CD4-positive, alpha-beta memory T cell (primary cell): ENCODE results near the gene PRKAG3. TPM values are rescaled to one million over a fixed set of nuclear protein-coding genes. Genes with fewer than 3 reads are reported as not detected.

Experiments used
- CTCF ChIA-PET: fragments of 350-600 bp; sonication (Branson Sonifier 250); formaldehyde crosslinking; loops from one replicate; lab custom pipeline; 2021; ENCODE audit warnings: inconsistent platforms; ENCODE audit not compliant: partially characterized antibody; lab: Charles Lee
- POLR2A ChIA-PET: fragments of 350-600 bp; sonication (Branson Sonifier 250); formaldehyde crosslinking; loops from one replicate; lab custom pipeline; 2021; ENCODE audit not compliant: partially characterized antibody; lab: Charles Lee
- DNase-seq, 5 donors: peaks; one replicate each; pipeline versions ENCODE4 v3.0.0 to v3.0.0-alpha.2; 2020 to 2022; ENCODE audit warnings: mixed read lengths in 1 of 5
- H3K27ac ChIP-seq: one replicate; pipeline ENCODE4 v1.7.0; 2013; ENCODE audit warnings: low read depth, low read length
- H3K27me3 ChIP-seq: 2 replicates; pipeline ENCODE4 v1.7.0; 2013; ENCODE audit warnings: mild to moderate bottlenecking, low read length, moderate library complexity; ENCODE audit not compliant: insufficient read depth
- H3K36me3 ChIP-seq: 2 replicates; pipeline ENCODE4 v1.7.0; 2013; ENCODE audit warnings: mild to moderate bottlenecking, low read length, moderate library complexity; ENCODE audit not compliant: insufficient read depth
- H3K4me1 ChIP-seq: 2 replicates; pipeline ENCODE4 v1.7.0; 2013; ENCODE audit warnings: mild to moderate bottlenecking, low read length, moderate library complexity; ENCODE audit not compliant: insufficient read depth
- H3K4me3 ChIP-seq, 2 donors: one replicate each; pipeline ENCODE4 v1.7.0; 2013; ENCODE audit warnings: low read length in 2 of 2, mild to moderate bottlenecking in 1 of 2
- H3K9me3 ChIP-seq, 2 donors: one replicate each; pipeline ENCODE4 v1.7.0; 2013; ENCODE audit warnings: low read length in 2 of 2, control low read depth in 1 of 2; ENCODE audit not compliant: control insufficient read depth in 1 of 2
- H3K27ac Mint-ChIP-seq, 7 donors: one replicate each; pipeline ENCODE4 v1.8.0; 2020 to 2021; ENCODE audit warnings: mixed read lengths in 7 of 7, mild to moderate bottlenecking in 6 of 7, inconsistent platforms in 3 of 7, moderate library complexity in 3 of 7
- H3K27me3 Mint-ChIP-seq, 2 donors: one replicate each; pipeline ENCODE4 v1.8.0; 2020 to 2021; ENCODE audit warnings: mixed read lengths in 2 of 2
- H3K36me3 Mint-ChIP-seq, 2 donors: one replicate each; pipeline ENCODE4 v1.8.0; 2020 to 2021; ENCODE audit warnings: mixed read lengths in 2 of 2, inconsistent platforms in 1 of 2, mild to moderate bottlenecking in 1 of 2
- H3K4me1 Mint-ChIP-seq, 4 donors: one replicate each; pipeline ENCODE4 v1.8.0; 2020 to 2021; ENCODE audit warnings: mixed read lengths in 4 of 4, mild to moderate bottlenecking in 1 of 4
- H3K4me3 Mint-ChIP-seq, 8 donors: one replicate each; pipeline ENCODE4 v1.8.0; 2020 to 2021; ENCODE audit warnings: mixed read lengths in 8 of 8, mild to moderate bottlenecking in 7 of 8, moderate library complexity in 6 of 8, inconsistent platforms in 3 of 8
- H3K9me3 Mint-ChIP-seq, 8 donors: one replicate each; pipeline ENCODE4 v1.8.0; 2020 to 2021; ENCODE audit warnings: mixed read lengths in 8 of 8, mild to moderate bottlenecking in 5 of 8, inconsistent platforms in 3 of 8, moderate library complexity in 1 of 8
- intact Hi-C: fragments of 100-400 bp; cut with micrococcal nuclease; formaldehyde crosslinking; loops from one replicate; pipeline ENCODE4 v1.15.1; 2023
- polyA plus RNA-seq, 2 donors: library from polyadenylated mRNA; unstranded; fragments of 300-500 nt; fragmentation: Illumina TruSeq; gene quantifications; one replicate each; pipeline ENCODE4 v1.2.3, GENCODE V29; 2021
- total RNA-seq, 2 experiments: library from RNA; stranded (reverse); gene quantifications; one replicate each; pipeline ENCODE4 v1.2.3, GENCODE V29; 2021

PRKAG3 gene
- total and polyA plus RNA-seq, 4 experiments from 2014 or later = not detected

DNA sequence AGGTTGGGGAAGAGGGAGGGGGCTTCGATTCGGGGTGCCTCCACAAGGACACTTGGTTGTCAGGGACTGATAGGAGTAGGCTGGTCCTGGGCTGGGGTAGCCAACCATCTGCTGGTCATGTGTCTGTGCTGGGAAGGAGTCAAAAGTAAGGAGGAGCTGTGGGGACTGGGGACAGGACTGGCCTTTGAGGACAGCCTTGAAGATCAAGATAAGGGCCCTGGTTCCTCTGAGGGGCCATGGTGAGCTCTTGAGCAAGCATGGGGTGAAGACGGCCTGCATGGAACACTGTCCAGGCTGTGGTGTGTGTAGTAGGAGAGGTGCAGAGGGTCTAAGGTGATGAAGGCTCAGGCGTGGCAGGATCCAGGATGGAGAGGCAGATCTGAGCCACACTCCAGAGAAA is 47.9 kb downstream of the PRKAG3 start:
- CTCF ChIA-PET = interaction anchor here (0.6 kb wide), 1 partner anchor 35 kb away, joined by 3 read pairs; no protein-coding TSS in a partner anchor
- peaks cover 37 to 48% of the 10 kb centered on the region in 2 donors for H3K27me3 Mint-ChIP-seq

DNA sequence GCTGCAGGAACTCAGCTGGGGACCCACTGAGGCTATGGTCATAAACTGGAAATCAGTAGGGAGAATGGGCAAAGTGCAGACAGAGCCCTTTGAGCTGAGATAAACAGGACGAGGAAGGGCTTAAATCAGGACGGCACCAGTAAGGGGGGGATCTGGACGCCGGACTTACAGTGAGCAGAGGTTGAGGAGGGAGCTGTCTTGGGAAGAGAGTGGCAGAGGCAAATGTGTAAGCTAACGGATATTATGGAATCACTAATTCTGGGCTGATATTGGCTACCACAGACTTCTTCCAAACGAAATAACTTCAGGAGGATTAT is 49.1 kb downstream of the PRKAG3 start:
- peak overlapping the region in 2 of 8 donors; percentile 29 to 54 for H3K4me3 Mint-ChIP-seq
- CTCF ChIA-PET = no interaction called here
- POLR2A ChIA-PET = interaction anchor here (0.6 kb wide), 1 partner anchor 143 kb away, joined by 5 read pairs; no protein-coding TSS in a partner anchor

More for the DNA sequence above, 47.9 kb downstream of the PRKAG3 start:
- Mint-ChIP-seq H3K9me3 (peaks cover 0 to 11% (median under 1%) of the 10 kb centered on the region in 8 donors), H3K4me3 (no peak overlapping the region), H3K27ac (no peak overlapping the region), H3K4me1 (peaks cover 2 to 8% (median 6%) of the 10 kb centered on the region in 4 donors), H3K36me3 (peaks cover 0 to 20% of the 10 kb centered on the region in 2 donors)
- intact Hi-C loops = no loop called here
- H3K4me1 ChIP-seq = peaks cover 5% of the 10 kb centered on the region
- H3K36me3 ChIP-seq = no peaks in the 10 kb centered on the region
- no peak overlapping the region for H3K27ac ChIP-seq
- DNase-seq = no peak
- POLR2A ChIA-PET = no interaction called here
- no peaks in the 10 kb centered on the region for H3K9me3 ChIP-seq
- peaks cover 21% of the 10 kb centered on the region for H3K27me3 ChIP-seq
- H3K4me3 ChIP-seq = no peak overlapping the region

DNA sequence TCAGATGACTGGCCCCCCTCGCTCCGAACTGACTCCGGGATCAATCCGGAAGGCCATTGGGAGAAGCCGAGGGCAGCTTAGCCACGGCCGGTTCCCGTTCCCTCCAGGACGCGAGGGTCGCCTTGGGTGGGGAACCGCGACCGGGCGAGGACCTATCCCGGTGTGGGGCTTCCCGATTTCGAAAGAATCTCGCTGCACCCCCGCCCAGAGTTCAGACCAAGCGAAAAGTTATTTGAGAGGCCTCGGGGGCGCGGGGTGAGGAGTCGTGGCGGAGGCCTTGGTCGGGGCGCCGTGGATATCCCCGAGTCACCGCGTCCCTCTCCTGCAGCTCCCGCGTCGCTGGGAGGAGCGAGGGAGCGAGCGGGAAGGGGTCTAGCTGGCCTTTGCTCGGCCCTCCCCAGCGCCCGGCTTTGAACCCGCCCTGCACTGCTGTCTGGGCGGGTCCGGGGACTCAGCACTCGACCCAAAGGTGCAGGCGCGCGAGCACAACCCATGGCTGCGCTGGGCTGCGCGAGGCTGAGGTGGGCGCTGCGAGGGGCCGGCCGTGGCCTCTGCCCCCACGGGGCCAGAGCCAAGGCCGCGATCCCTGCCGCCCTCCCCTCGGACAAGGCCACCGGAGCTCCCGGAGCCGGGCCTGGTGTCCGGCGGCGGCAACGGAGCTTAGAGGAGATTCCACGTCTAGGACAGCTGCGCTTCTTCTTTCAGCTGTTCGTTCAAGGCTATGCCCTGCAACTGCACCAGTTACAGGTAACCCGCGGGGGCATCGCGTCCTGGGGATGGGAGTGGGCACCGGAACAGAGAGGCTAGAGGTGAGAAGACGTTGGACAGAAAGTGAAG is 49.7 kb downstream of the PRKAG3 start, which contains the start of gene CYP27A1:
Gene CYP27A1, plus strand, starts transcription at position 457 of the 837 bp plus-strand sequence. Its CDS starts 36 bp downstream, at position 493.
- H3K9me3 Mint-ChIP-seq = peaks cover 0 to 20% (median 11%) of the 10 kb centered on the region in 8 donors
- DNase-seq = no peak
- ChIA-PET CTCF (no interaction called here), POLR2A (interaction anchor here (0.6 kb wide), 1 partner anchor 143 kb away, joined by 5 read pairs; no protein-coding TSS in a partner anchor)
- Histone ChIP-seq H3K4me3 (no peak within 1 kb of the TSS), H3K36me3 (no peaks in the 10 kb centered on the region), H3K9me3 (no peaks in the 10 kb centered on the region), H3K4me1 (peaks cover 5% of the 10 kb centered on the region), H3K27ac (no peak within 1 kb of the TSS), H3K27me3 (peaks cover 21% of the 10 kb centered on the region)
- peaks cover 3 to 29% of the 10 kb centered on the region in 2 donors for H3K36me3 Mint-ChIP-seq
- peak within 1 kb of the TSS in 4 of 8 donors; percentile 41 to 54 (median 48) for H3K4me3 Mint-ChIP-seq
- H3K4me1 Mint-ChIP-seq = peaks cover 2 to 8% (median 6%) of the 10 kb centered on the region in 4 donors
- no peak within 1 kb of the TSS for H3K27ac Mint-ChIP-seq
- peaks cover 36 to 37% of the 10 kb centered on the region in 2 donors for H3K27me3 Mint-ChIP-seq
- intact Hi-C loops = no loop called here

More for the DNA sequence above, 49.1 kb downstream of the PRKAG3 start:
- H3K9me3 Mint-ChIP-seq = peaks cover 0 to 14% (median 6%) of the 10 kb centered on the region in 8 donors
- H3K4me1 Mint-ChIP-seq = peaks cover 2 to 8% (median 6%) of the 10 kb centered on the region in 4 donors
- peaks cover 37 to 40% of the 10 kb centered on the region in 2 donors for H3K27me3 Mint-ChIP-seq
- no peak overlapping the region for H3K27ac Mint-ChIP-seq
- Histone ChIP-seq H3K27ac (no peak overlapping the region), H3K27me3 (peaks cover 21% of the 10 kb centered on the region), H3K4me3 (no peak overlapping the region), H3K36me3 (no peaks in the 10 kb centered on the region), H3K4me1 (peaks cover 5% of the 10 kb centered on the region), H3K9me3 (no peaks in the 10 kb centered on the region)
- no peak for DNase-seq
- intact Hi-C loops = no loop called here
- peaks cover 0 to 24% of the 10 kb centered on the region in 2 donors for H3K36me3 Mint-ChIP-seq

DNA sequence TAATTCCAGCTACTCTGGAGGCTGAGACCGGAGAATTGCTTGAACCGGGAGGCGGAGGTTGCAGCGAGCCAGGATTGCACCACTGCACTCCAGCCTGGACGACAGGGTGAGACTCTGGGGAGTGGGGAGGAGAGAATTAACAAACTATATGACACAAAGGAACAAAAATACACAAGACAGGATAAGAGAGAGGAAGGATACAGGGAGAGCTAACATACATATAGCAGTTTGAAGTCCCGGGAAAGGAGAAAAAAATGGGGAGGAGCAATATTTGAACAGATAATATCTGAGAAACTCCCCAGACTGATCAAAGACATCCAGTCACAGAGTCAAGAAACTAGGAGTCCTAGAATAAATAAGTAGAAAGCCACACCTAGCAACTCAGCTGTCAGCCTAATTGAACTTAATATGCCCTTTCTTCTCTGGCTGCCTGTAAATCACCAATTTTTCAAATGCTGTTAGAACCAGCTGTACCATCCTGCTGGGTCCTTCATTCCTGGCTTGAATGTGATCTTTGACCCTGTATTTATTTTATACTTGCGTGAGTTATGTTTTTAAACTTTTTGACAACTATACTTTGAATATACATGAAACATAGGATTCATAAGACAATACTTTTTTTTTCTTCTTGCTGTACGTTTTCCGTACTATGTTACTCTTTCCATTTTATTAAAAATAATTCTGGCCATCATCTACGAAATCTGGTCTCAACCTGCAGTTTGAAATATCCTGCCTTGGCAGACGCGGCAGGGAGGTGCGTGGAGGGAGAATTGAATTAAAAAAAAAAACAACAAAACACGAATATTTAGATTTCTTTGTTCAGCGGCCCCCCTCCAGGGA is 50.5 kb downstream of the PRKAG3 start:
- no peak overlapping the region for H3K27ac ChIP-seq
- peaks cover 2 to 8% (median 6%) of the 10 kb centered on the region in 4 donors for H3K4me1 Mint-ChIP-seq
- peaks cover 3 to 34% of the 10 kb centered on the region in 2 donors for H3K36me3 Mint-ChIP-seq
- no peak overlapping the region for H3K4me3 ChIP-seq
- ChIA-PET CTCF (no interaction called here), POLR2A (no interaction called here)
- H3K27me3 ChIP-seq = peaks cover 21% of the 10 kb centered on the region
- DNase-seq = no peak
- peak overlapping the region in 4 of 8 donors; percentile 24 to 53 (median 42) for H3K4me3 Mint-ChIP-seq
- no peak overlapping the region for H3K27ac Mint-ChIP-seq
- peaks cover 5% of the 10 kb centered on the region for H3K4me1 ChIP-seq
- no peaks in the 10 kb centered on the region for H3K36me3 ChIP-seq
- no peaks in the 10 kb centered on the region for H3K9me3 ChIP-seq
- intact Hi-C loops = no loop called here
- H3K9me3 Mint-ChIP-seq = peaks cover 0 to 29% (median 16%) of the 10 kb centered on the region in 8 donors
- H3K27me3 Mint-ChIP-seq = peaks cover 36 to 37% of the 10 kb centered on the region in 2 donors

DNA sequence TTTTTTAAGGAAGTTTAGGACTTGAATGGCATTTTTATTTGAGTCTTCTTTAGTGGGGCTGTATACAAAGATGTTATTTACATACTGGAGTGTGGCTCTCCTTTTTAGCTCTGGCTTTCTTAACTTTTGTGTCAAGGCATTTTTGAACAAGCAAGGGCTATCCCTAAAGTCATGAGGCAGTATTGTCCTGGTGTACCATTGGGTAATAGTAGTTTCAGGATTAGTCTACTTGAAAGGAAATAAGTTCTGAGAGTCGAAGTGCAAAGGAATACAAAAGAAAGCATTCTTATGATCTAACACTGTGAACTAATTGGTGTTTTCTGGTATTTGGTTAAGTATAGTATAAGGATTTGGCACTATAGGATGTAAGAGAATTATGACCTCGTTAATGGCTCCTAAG is 51.6 kb downstream of the PRKAG3 start:
- CTCF ChIA-PET = no interaction called here
- Mint-ChIP-seq H3K4me1 (peaks cover 2 to 8% (median 6%) of the 10 kb centered on the region in 4 donors), H3K27ac (no peak overlapping the region), H3K9me3 (peaks cover 0 to 38% (median 21%) of the 10 kb centered on the region in 8 donors), H3K27me3 (peaks cover 36 to 37% of the 10 kb centered on the region in 2 donors), H3K36me3 (peaks cover 3 to 40% of the 10 kb centered on the region in 2 donors), H3K4me3 (no peak overlapping the region)
- H3K27ac ChIP-seq = no peak overlapping the region
- no peaks in the 10 kb centered on the region for H3K36me3 ChIP-seq
- peaks cover 5% of the 10 kb centered on the region for H3K4me1 ChIP-seq
- no peaks in the 10 kb centered on the region for H3K9me3 ChIP-seq
- no peak for DNase-seq
- intact Hi-C loops = no loop called here
- H3K27me3 ChIP-seq = peaks cover 21% of the 10 kb centered on the region
- POLR2A ChIA-PET = no interaction called here
- H3K4me3 ChIP-seq = no peak overlapping the region

DNA sequence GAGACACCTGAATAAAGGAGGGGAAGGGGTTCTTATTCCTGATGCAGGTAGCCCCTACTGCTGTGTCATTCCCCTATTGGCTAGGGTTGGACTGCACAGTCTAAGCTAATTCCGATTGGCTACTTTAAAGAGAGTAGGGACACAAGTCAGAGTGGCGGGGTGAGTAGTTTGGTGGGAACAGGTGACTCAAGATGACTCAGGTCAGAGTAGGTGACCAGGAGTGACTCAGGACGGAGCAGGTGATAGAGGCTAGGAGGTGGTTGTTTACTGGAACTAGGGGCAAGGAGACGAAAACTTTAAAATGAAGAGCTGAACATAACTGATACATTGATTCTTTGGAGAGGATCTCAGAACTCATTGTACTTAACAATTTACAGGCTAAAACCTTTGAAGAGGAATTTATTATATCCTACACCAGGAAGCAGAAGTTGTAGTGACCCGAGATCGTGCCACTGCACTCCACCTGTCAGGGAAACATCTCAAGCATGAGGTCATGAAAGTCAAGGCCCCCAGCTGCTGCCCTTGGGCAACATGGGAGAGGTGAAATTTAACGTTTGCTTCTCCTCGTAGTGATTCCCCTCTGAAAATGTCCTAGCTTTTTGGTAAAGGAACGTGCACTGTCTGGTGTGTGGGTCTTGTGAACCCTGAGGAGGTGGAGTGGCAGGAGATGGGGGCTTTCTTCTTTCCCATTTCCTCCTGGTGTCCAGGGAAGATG is 54.2 kb downstream of the PRKAG3 start:
- Histone ChIP-seq H3K36me3 (no peaks in the 10 kb centered on the region), H3K9me3 (no peaks in the 10 kb centered on the region), H3K27me3 (peaks cover 17% of the 10 kb centered on the region), H3K27ac (no peak overlapping the region), H3K4me1 (peaks cover 5% of the 10 kb centered on the region), H3K4me3 (no peak overlapping the region)
- POLR2A ChIA-PET = no interaction called here
- no peak overlapping the region for H3K4me3 Mint-ChIP-seq
- intact Hi-C loops = no loop called here
- peaks cover 2 to 8% (median 6%) of the 10 kb centered on the region in 4 donors for H3K4me1 Mint-ChIP-seq
- DNase-seq = no peak
- CTCF ChIA-PET = no interaction called here
- H3K9me3 Mint-ChIP-seq = peaks cover 0 to 38% (median 21%) of the 10 kb centered on the region in 8 donors
- peaks cover 4 to 48% of the 10 kb centered on the region in 2 donors for H3K36me3 Mint-ChIP-seq
- peaks cover 21 to 22% of the 10 kb centered on the region in 2 donors for H3K27me3 Mint-ChIP-seq
- no peak overlapping the region for H3K27ac Mint-ChIP-seq
